C1 segment of cervical spinal cord (tissue), 14 donors: Measurements from ENCODE around the gene PLA2G4A.

Source experiments
- DNase-seq, 14 donors: peaks; one replicate each; lab custom pipeline; 2025; lab: John Stamatoyannopoulos, UW

PLA2G4A gene

DNA sequence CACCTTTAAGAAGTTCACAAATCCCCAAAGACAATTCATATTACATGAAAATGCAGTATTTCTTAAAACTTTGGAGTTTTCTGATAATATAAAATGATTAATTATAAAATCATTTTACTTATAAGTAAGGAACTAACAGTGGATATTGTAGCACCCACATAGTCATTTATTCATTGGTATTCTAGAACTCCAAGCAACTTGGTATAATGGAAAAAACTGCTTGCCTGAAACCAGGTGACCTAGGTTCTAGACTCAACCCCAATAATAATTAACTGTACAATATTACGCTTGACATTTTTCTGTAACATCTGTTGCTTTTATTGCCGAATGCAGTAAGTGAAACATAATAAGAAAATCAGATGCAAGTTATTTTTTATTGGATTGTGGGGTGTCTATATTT, 2.4 kb downstream of the PLA2G4A start:
- no peak for DNase-seq

DNA sequence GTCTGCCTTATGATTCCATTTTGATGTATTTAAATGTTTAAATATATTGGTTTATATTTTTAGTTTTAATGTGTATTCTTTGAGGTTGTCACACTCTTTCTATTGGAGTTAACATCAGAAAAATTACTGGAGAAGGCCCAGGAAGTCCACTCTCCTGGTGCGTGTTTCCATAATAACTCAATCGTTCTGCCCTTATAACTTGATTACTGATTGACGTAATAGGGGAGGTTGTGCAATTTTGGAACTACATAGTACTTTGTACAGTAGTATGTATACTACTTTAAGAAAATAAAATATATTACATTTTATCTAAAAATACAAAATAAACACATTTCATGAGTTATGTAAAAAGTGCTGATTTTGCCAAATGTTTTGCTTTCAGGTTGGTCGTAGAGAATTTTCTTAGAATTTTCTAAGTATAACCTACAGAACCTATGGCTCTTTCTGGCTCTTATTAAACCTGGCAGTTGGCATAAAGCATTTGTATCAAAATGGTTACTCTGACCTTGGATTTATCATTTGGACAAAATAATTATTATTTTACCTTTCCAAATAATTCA, 5.7 kb downstream of the PLA2G4A start:
- no peak for DNase-seq

GRCh38 chr1:186835448-186835847, 6.7 kb downstream of the PLA2G4A start:
- no peak for DNase-seq

DNA sequence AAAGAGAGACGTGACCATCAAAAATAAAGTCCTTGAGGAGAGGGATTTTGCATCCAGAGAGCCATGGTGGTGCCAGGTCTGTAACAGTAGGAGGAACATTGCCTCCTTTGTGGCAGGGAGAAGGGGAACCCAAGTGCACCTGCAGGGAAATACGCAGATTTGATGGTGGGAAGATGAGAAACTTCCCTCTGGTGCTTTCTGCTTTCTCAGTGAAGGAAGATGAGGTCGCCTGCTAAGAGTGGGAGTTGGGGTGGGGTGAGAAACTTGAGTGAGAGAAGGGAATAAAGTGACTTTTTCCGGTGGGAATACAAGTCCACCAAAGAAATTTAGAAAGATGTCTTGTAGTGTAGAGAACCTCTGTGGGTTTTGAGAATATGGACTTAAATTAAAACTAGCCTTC, 9.1 kb downstream of the PLA2G4A start:
- no peak for DNase-seq

- DNase-seq, result no peak
Measured at GRCh38 chr1:186838380-186839040, 9.8 kb downstream of the PLA2G4A start.

DNA sequence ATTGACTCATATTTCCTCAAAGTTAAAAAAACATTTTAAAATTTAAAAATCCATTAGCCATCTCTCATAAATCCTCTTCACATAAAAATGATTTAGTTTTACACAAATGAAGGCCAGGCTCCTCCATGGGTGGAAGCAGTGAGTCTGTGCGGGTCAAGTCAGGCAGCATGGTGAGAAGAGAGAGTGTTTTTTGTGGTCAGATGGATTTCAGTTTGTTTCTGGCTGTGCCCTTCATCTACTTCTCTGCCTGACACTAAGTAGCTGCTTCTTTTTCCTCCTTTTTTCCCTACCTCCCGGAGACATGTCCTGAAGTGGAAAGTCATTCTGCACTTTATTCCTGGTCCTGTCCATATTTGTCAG, 10.3 kb downstream of the PLA2G4A start:
- no peak for DNase-seq

GRCh38 chr1:186841599-186841998, 12.8 kb downstream of the PLA2G4A start:
- DNase-seq, result no peak

GRCh38 chr1:186842547-186842946, 13.8 kb downstream of the PLA2G4A start:
- no peak for DNase-seq

- DNase-seq, result no peak
Measured at GRCh38 chr1:186843226-186843625, 14.5 kb downstream of the PLA2G4A start.

GRCh38 chr1:186843931-186844330, 15.2 kb downstream of the PLA2G4A start:
- no peak for DNase-seq

DNA sequence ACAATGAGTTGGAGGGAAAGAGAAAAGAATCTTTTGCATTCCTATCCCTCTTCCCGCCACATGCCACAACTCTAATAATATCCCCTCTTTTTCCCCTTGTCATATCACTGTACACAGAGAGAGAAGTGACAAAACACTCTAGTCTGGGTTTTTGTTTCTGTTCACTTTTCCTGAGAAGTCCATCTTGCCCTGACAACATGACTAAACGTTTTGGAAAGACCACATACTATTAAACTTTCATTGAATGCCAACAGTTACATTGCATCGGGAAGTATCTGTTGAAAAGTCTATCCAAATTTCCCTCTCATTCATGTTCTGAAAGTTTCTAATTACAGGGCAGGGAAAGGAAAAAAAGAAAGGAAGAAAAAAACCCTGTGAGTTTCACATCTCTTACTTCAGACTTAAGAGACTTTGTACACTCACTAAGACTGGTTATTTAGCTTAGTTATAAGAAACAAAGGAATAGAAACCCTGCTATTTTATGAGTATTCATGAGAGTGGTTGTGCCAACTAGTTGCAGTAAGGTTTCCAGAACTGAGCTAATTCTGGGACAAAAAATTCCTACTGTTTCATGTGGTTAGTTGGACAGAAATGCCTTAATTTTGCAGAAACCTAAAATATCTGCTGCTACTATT, 16.9 kb downstream of the PLA2G4A start:
- DNase-seq, result no peak

DNA sequence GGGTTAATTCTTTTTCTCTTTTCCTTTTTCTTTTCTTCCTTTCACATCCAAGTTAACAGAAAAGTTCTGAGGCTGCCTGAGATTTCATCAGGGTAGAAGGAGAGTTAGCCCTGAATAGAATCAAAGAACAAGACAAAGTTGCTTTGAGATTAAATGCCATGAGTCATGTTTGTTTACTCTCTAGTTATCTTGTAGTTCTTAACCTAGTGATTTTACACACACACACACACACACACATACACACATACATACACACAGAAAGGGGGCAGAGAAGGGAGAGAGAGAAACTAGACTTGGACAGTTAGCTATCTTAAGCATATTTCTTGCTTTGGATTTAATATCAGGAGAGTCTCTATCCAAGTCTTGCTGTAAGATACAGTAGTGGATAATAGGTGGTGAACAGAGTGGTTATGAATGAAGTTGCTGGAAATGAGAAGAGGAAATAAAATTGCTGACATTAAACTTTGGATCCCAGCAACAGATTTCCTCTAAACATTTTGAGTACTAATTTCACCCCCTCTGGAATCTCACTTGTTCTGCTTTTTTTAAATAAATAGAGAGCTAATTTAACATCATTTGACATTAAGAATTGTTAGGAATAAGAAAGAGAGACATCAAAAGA, 19.9 kb downstream of the PLA2G4A start:
- no peak for DNase-seq

- peak in 3 of 14 donors; percentile 1 to 9 (median 8) for DNase-seq
Measured at GRCh38 chr1:186849271-186849671, 20.5 kb downstream of the PLA2G4A start.

GRCh38 chr1:186849826-186850225, 21.1 kb downstream of the PLA2G4A start:
- no peak for DNase-seq

DNA sequence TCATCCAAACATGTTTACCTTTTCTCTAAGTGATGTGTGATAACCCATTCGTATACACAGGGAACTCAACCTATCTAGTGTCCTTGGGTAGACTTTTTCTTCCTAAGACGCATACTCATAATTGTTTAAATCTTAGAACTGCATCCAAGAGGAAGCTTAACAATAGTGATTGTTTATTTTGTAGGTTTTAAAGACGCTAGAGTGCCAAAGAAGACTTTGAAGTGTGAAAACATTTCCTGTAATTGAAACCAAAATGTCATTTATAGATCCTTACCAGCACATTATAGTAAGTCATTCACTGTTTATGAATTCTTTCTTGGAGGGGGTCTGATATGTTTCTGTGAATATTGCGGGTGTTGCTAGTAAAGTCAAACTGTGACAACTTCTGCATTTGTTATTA, 25.4 kb downstream of the PLA2G4A start:
- DNase-seq, result no peak

- no peak for DNase-seq
Measured at GRCh38 chr1:186858923-186859322, 30.2 kb downstream of the PLA2G4A start.

GRCh38 chr1:186859995-186860394, 31.2 kb downstream of the PLA2G4A start:
- no peak for DNase-seq

DNA sequence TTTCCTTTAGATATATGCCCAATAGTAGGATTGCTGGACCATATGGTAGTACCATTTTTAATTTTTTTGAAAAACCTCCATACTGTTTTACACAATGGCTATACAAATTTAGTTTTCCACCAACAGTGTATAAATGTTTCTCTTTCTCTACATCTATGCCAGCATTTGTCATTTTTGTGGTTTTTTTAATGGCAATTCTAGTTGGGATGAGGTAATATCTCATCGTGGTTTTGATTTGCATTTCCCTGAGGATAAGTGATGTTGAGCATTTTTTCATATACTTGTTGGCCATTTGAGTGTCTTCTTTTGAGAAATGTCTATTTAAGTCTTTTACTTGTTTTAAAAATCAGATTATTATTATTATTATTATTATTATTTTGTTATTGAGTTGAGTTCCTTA, 35.5 kb downstream of the PLA2G4A start:
- DNase-seq, result no peak

DNA sequence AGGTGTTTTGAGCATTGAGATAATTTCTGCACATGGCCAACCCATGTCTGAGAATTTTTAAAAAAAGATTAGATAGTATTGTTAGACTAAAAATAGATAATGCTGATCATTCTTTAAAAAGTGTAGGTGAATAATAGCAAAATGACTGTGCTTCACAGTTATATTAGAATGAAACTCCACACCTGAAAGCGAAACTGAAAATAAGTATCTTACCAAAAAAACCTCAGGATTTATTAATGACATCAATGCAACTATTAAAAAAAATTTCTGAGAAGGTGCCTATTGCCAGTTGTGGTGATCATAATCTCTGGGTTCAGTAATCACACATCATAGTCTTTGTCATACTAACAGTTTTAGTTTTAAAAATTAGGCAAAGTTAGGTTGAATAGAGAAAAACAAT, 36.5 kb downstream of the PLA2G4A start:
- no peak for DNase-seq

GRCh38 chr1:186865857-186866256, 37.1 kb downstream of the PLA2G4A start:
- DNase-seq, result no peak

GRCh38 chr1:186869526-186870228, 40.9 kb downstream of the PLA2G4A start:
- DNase-seq, result no peak

DNA sequence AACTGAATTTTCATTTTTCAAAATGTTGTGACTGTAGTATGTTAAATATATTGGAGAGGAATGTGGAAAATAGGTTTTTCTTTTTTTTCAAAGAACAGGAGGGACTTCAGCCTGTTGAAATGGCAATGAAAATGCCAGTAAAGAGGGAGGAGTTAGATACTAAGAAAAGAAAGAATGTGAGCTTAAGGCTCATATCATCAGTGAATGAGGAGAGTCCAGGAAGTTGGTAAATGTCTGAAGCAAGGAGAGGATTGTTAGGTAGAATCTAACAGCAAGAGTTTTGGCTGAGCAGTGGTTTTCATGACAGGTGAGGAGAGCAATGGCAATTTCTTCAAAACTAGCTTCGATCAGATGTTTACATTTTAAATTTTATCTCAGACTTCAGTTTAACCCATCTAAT, 43.0 kb downstream of the PLA2G4A start:
- DNase-seq, result no peak
